Heart left ventricle (tissue), 16 donors: ENCODE results near the gene TAF10. TPM values are rescaled to one million over a fixed set of nuclear protein-coding genes. Genes with fewer than 3 reads are reported as not detected.

Source experiments
- ATAC-seq, 4 donors: fragments of 200-7000 bp; cut with Tn5 transposase; one replicate each; pipeline ENCODE4 v1.9.1; 2020 to 2022; ENCODE audit warnings: moderate library complexity in 4 of 4, mild to moderate bottlenecking in 3 of 4, moderate number of reproducible peaks in 1 of 4
- DNase-seq, 5 donors: peaks; one replicate each; pipeline ENCODE4 v3.0.0-alpha.2; 2020
- H3K27ac ChIP-seq, 12 donors: fragments of 200-600 bp; sonication (generic) in 4 of 12; one replicate each; pipeline versions ENCODE4 v1.5.0 to v1.8.0; 2016 to 2022; ENCODE audit warnings: mild to moderate bottlenecking in 2 of 12
- H3K27me3 ChIP-seq, 9 donors: fragments of 200-600 bp; sonication (generic) in 2 of 9; one replicate each; pipeline versions ENCODE4 v1.5.1 to v1.8.0; 2016 to 2022; ENCODE audit warnings: mild to moderate bottlenecking in 3 of 9
- H3K36me3 ChIP-seq, 9 donors: fragments of 200-600 bp; sonication (generic) in 2 of 9; one replicate each; pipeline versions ENCODE4 v1.5.0 to v1.8.0; 2018 to 2022; ENCODE audit warnings: mild to moderate bottlenecking in 2 of 9
- H3K4me1 ChIP-seq, 12 donors: fragments of 200-600 bp; sonication (generic) in 4 of 12; one replicate each; pipeline versions ENCODE4 v1.5.0 to v1.8.0; 2016 to 2022; ENCODE audit warnings: mild to moderate bottlenecking in 3 of 12
- H3K4me3 ChIP-seq, 12 donors: fragments of 200-600 bp; sonication (generic) in 4 of 12; one replicate each; pipeline versions ENCODE4 v1.5.0 to v1.8.0; 2017 to 2022; ENCODE audit warnings: mild to moderate bottlenecking in 9 of 12, moderate library complexity in 4 of 12
- H3K9me3 ChIP-seq, 12 donors: fragments of 200-600 bp; sonication (generic) in 4 of 12; one replicate each; pipeline versions ENCODE4 v1.5.0 to v1.8.0; 2016 to 2022; ENCODE audit warnings: mild to moderate bottlenecking in 1 of 12
- CTCF ChIP-seq, 12 donors: fragments of 200-600 bp; sonication (generic) in 4 of 12; IDR thresholded peaks; one replicate each; pipeline versions ENCODE4 v1.5.0 to v1.8.0; 2018 to 2022; ENCODE audit warnings: antibody characterized with exemption in 12 of 12, mild to moderate bottlenecking in 5 of 12
- POLR2A ChIP-seq, 2 donors: fragments of 450-650 bp; IDR thresholded peaks; one replicate each; pipeline ENCODE4 v1.6.1; 2017; ENCODE audit warnings: antibody characterized with exemption in 2 of 2, mild to moderate bottlenecking in 2 of 2, moderate library complexity in 2 of 2
- WGBS, 4 donors: extraction: QIAGEN DNeasy Blood & Tissue Kit in 2 of 4; methylation state at CpG; one replicate each; pipeline versions ENCODE4 v1.1.5 to v1.1.7; 2013 to 2018; 5-methylcytosine and 5-hydroxymethylcytosine counted together
- intact Hi-C, 10 donors: fragments of 100-400 bp; cut with DNase I; formaldehyde crosslinking; loops; one replicate each; pipeline versions ENCODE4 v1.11.1 to v1.14.2; 2022
- polyA plus RNA-seq, 2 donors: library from polyadenylated mRNA; stranded (reverse); fragments of 200-250 nt; gene quantifications; one replicate each; pipeline ENCODE4 v1.2.3, GENCODE V29; 2013
- total RNA-seq, 9 donors: library from RNA; depleted of rRNA in 2 of 9; stranded (reverse); fragments of >200 nt in 2 of 9; fragmentation: NEBNext Ultra II Directional in 3 of 9; extraction: Animal tissue kit (Norgen Biotek cat#: 25700) in 3 of 9; gene quantifications; one replicate each; pipeline versions ENCODE4 v1.1.0 to v1.2.4, GENCODE V29; 2016 to 2023
- donor health status: ischemic (EF 13 %, LVEDD 7.1; RV severe dilation, severe dysfunction).
- donor health status: healthy with polysubstance abuse.
- donor health status: DM: no; HTN: yes; CAD: no.
- donor health status: DM: no; HTN: no; CAD: no.
- donor health status: ischemic (EF 25% LVEDD 6.9; RV normal size, moderate dysfunction).
- donor health status: ischemic (EF 25% LVEDD 5.7; RV mildly dilated, moderate dysfunction).
- donor health status: healthy.
- donor health status: DM: yes; HTN: yes; CAD: no.
- donor health status: ischemic (EF 35%, LVEDD 5.7; RV mildly dilated, moderate dysfunction).
- donor health status: nonischemic (EF 11% LVEDD 7.7; RV severe dilation, severe dysfunction).
- donor health status: DM: yes; HTN: yes; CAD: no.
- donor health status: PGD.
- donor health status: ischemic (EF 29% LVEDD 5.4; RV normal size, mild dysfunction).
- donor health status: nonischemic (EF 23%, LVEDD 6.1; RV moderate dilation, normal function).

The TAF10 gene
- total and polyA plus RNA-seq, 11 donors, result 42.3 to 155 (median 99.0) TPM

DNA sequence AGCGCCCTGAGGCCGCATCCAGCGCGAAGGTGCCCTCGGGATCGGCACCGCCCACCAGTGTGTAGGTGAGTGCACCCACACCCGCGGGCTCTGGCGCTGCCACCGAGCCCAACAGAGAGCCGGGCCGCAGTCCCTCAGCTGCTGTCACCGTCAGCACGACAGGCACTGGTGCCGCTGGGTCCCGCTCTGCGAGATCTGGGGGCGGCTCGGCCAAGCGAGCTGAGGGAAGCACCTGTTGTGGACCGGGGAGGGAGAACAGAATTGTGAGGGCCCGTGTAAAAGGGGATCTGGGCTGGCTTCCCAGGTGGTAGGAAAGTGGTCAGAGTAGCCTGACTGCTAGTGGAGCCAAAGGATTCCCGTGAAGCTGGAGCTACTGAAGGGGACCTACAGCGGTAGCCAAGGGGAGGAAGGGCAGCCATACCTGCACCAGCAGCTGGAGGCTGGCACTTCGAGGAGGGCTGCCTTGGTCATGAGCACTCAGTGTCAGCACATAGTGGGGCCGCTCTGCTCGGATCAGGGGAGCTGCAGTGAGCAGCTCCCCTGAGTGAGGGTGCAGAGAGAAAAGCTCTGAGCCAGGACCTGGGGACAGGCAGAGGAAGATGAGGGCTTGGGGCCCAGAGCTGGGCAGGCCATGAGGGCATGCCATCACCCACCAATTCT lies 18.7 kb upstream of the TAF10 start:
- TF ChIP-seq CTCF (IDR thresholded peaks at IDR 0.05) (no peak), POLR2A (IDR thresholded peaks at IDR 0.05) (no peak)
- H3K27ac ChIP-seq, result no peak overlapping the region
- H3K4me1 ChIP-seq, result peaks cover 0 to 40% (median 21%) of the 10 kb centered on the region in 12 donors
- H3K27me3 ChIP-seq, result no peaks in the 10 kb centered on the region
- 86 to 92% (median 88%) methylated on average over 26 to 28 of the region's 28 CpGs for WGBS, 4 donors
- DNase-seq, result no peak
- no peak for ATAC-seq
- H3K36me3 ChIP-seq, result peaks cover 0 to 82% (median 60%) of the 10 kb centered on the region in 9 donors
- no peaks in the 10 kb centered on the region for H3K9me3 ChIP-seq
- intact Hi-C loops, result no loop called here
- no peak overlapping the region for H3K4me3 ChIP-seq

DNA sequence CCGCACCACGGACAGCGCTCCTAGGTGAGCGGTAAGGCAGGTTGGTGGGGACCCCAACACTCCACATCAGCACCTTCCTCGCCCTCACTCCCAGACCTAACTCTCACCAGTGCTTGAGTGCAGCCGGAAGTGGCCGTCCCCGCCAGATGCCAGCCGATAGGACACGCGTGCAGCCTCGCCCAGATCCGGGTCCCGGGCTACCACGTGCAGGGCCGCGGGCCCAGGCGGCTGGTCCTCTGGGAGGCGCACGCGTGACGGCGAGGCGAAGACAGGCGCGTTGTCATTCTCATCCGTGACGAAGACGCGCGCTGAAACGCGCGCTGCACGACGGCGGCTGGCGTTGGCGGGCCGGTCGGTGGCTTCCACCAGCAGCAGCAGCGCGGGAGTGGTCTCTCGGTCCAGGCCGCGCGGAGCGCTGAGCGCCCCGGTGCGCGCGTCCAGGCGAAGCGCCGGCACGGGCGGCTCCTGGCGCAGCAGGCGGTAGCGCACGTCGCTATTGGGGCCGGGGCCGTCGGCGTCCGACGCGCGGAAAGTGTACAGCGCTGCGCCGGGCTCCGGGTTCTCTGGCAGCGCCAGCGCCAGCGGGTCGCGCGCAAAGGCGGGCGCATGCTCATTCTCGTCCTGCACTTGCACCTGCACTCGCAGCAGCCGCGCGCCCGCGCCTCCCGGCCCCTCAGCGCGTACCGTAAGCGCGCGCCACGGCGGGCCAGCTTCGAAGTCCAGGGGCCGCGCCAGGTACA lies 18.0 kb upstream of the TAF10 start:
- H3K4me1 ChIP-seq, result peaks cover 0 to 33% (median 14%) of the 10 kb centered on the region in 12 donors
- intact Hi-C loops, result no loop called here
- H3K27me3 ChIP-seq, result no peaks in the 10 kb centered on the region
- H3K36me3 ChIP-seq, result peaks cover 0 to 89% (median 67%) of the 10 kb centered on the region in 9 donors
- ATAC-seq (no peak), DNase-seq (no peak)
- no peak overlapping the region for H3K27ac ChIP-seq
- no peaks in the 10 kb centered on the region for H3K9me3 ChIP-seq
- TF ChIP-seq POLR2A (IDR thresholded peaks at IDR 0.05) (no peak), CTCF (IDR thresholded peaks at IDR 0.05) (no peak)
- no peak overlapping the region for H3K4me3 ChIP-seq
- 81 to 89% (median 81%) methylated on average over 63 to 102 of the region's 102 CpGs for WGBS, 4 donors

- ATAC-seq (no peak), DNase-seq (no peak)
- Histone ChIP-seq H3K4me3 (no peak overlapping the region), H3K9me3 (no peaks in the 10 kb centered on the region), H3K27ac (no peak overlapping the region), H3K36me3 (peaks cover 0 to 94% (median 71%) of the 10 kb centered on the region in 9 donors), H3K4me1 (peaks cover 0 to 27% (median 10%) of the 10 kb centered on the region in 12 donors), H3K27me3 (no peaks in the 10 kb centered on the region)
- intact Hi-C loops, result no loop called here
- WGBS, 4 donors, result 93 to 96% (median 95%) methylated on average over 22 to 24 of the region's 24 CpGs
- TF ChIP-seq POLR2A (IDR thresholded peaks at IDR 0.05) (no peak), CTCF (IDR thresholded peaks at IDR 0.05) (no peak)
Measured at GRCh38 chr11:6629573-6629891, 17.5 kb upstream of the TAF10 start.

- Histone ChIP-seq H3K36me3 (peaks cover 0 to 96% (median 77%) of the 10 kb centered on the region in 9 donors), H3K27ac (no peak overlapping the region), H3K27me3 (no peaks in the 10 kb centered on the region), H3K4me3 (no peak overlapping the region), H3K9me3 (no peaks in the 10 kb centered on the region), H3K4me1 (peaks cover 0 to 17% (median 4%) of the 10 kb centered on the region in 12 donors)
- 95 to 100% (median 98%) methylated on average over 4 of the region's 4 CpGs for WGBS, 4 donors
- DNase-seq (no peak), ATAC-seq (no peak)
- intact Hi-C loops, result no loop called here
- TF ChIP-seq POLR2A (IDR thresholded peaks at IDR 0.05) (no peak), CTCF (IDR thresholded peaks at IDR 0.05) (no peak)
Measured at GRCh38 chr11:6628526-6628925, 16.5 kb upstream of the TAF10 start.
